Stimulated activated CD4-positive, alpha-beta T cell treated with anti-CD3 and anti-CD28 coated beads, Interleukin-1b, Interleukin-23, amount 100 ng/mL, for 48 hours (primary cell): ENCODE results near the gene POU6F2.

ENCODE experiments used
- DNase-seq: peaks from one replicate; pipeline ENCODE4 v3.0.0-alpha.2; 2020

Gene POU6F2

DNA sequence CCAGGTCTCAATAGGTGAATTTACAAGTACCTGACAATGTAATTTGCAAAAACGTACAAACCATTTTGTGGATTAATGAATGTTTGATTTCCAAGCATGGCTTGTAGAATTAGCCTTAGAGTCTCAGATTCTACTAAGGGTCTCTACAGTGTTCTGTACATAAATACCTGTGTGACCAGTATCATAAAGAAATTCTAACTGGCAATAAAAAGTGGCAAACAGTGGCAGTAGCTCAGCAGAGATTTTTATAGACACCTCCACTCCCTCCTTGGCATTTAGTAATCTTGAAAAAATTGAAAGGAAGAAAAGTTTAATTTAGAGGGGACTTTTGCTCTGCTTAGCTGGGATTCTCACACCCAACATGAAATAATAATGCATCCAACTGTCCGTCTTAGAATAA, 220.8 kb downstream of the POU6F2 start:
- no peak for DNase-seq

DNA sequence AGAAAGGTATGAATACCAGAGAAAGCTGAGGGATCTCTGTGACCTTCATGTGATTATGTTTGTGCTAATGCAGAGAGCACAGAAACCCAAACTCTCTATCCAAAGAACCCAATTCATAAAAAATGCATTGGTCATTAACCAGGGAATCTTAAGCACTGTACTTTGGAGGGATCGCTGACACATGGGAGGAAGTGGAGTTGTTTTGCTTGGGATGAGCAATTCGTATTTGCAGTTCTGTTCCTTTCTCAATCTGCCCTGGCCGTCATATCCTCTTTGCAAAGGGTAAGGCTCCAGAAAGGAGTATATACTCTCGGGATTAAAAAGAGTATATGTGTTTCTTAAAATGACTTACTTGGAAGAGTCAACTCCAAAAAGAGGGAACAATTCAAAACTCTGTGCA, 221.3 kb downstream of the POU6F2 start:
- DNase-seq, result no peak

DNA sequence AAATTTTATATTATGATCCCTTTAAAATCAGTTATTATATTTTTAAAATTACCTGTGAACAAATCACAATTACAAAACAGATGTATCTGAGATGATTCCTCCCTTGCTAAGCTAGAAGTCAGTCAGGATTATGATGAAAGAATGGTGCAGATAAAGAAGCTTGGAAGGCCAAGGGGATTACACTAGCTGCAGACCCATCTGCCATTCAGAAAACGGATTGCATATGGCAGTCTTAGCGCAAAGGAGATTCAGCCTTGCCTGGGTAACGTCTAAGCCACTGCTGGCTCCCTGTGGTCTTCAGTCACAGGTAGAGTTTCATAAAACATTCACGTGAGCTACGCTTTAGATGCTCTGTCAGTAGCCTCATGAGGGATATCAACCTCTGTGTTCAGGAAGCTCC, 222.2 kb downstream of the POU6F2 start:
- no peak for DNase-seq

DNA sequence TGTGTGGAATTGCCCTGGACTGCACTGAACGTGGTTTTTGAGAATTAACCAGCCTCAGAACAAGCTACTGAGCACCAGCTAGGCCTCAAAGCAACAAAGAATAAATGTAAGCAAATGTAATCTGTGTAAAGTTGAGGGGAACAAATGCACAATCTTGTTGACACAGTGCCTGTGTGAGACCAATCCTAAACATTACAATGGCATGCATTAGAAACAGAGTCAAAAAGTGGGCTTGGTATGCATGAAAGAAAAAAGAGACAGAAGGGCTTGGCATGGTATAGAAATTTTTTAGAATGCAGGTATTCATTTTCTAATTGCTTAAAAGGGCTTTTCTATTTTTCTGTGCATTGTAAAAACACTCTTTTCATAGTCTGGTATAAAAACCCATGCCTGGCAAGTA, 224.3 kb downstream of the POU6F2 start:
- DNase-seq, result no peak

DNA sequence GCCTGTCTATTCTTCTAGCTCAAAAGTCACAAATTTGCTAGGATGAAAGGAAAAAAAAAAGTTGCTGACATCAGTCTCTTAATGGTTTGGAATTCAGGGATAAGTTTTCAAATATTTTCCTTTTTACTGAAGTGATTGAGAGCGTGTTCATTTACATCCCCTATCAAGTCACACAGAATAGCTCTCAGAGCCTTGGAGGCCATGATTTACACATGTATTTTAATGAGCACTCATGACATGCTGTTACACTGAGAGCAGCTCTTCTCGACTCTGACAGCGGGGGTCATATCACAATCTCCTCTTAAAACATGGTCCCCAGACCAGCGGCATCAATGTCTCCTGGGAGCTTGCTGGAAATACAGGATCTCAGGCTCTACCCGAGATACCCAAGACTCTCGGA, 232.7 kb downstream of the POU6F2 start:
- no peak for DNase-seq

DNA sequence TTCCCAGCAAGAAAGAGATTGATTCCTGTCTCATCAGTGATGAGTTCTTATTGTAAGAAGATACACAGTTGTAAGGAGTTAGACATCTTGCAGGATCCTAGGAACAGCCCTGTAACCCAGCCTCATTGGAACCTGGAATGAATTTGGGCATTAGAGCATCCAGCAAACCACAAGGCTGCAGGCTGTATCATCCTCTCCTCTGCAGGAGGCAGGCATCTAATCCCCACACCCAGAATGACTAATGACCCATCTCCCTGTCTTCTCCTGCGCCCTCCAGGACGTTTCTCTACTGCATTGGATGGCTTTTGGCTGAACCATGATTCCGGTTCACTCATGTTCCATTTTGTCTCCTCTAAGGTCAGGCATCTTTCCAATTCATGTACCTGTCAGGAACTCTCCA, 233.9 kb downstream of the POU6F2 start:
- no peak for DNase-seq

DNA sequence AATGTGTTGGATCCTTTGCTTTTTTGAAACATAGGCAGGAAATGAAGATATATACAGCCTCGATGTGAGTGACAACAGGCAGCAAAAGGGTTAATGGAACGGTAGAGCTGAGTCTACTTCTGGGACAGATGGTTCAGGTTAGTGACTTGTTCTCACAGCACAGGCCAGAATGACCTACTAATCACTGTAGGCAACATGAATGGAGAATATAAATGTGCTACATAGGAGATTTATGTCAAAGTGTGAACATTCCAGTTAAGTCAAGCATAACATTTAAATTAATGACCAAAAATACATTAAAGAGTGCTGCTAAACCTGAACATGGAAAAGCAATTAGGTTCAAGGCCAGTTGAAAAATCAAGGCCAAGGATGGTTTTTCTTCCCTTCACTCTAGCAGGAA, 235.2 kb downstream of the POU6F2 start:
- DNase-seq, result no peak

DNA sequence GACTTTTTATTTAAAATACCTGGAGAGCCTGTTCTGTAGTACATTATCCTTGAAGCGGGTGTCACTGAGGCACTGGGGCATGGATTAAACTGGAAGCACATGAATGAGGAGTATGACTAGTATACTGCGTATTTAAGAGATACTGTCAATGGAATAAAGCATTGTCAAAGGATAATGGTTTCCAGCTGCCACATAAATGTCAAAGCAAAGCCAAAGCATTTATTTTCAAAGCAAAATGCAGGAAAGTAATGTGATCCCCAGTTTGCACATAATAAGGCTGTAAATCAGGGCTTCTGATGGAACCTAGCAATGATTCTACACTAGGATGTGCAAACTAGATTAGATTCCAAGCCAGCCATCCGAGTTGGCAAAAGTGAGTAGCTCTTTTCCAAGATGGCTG, 240.1 kb downstream of the POU6F2 start:
- no peak for DNase-seq

DNA sequence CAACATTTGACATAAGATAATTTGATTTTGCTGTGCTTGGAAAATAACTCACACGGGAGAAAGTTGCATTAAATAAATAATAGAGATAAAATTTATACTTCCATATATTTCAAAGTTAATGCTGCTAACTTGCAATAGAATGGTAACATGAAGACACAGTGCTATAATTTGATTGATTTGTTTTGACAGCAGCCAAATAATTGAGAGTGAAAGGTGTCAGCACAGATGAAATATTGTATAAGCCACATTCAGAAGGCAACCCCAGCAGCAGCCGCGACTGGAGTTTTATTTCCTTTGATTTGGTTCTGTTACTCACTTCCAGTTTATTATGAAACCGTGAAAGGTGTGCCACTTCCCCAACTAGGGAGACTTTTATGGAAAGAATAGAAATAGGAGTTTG, 242.2 kb downstream of the POU6F2 start:
- no peak for DNase-seq

DNA sequence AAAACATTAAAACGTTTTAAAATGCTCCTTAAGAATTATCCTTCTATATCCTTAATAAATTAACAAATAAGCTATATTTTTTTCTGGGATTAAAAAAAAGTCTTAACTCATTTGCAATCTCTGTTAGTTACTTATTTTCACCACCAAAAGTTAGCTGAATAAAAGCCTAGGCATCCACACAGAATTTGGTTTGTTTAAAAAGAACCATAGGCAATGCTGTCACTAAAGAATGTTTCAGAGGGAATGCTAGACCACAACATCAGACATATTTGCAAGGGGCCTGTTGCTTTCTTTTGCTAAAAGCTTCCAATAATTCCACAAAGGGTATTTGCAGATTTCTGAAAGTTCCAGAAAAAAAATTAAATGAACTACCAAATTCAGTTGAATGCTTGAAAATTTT, 244.2 kb downstream of the POU6F2 start:
- DNase-seq, result no peak

DNA sequence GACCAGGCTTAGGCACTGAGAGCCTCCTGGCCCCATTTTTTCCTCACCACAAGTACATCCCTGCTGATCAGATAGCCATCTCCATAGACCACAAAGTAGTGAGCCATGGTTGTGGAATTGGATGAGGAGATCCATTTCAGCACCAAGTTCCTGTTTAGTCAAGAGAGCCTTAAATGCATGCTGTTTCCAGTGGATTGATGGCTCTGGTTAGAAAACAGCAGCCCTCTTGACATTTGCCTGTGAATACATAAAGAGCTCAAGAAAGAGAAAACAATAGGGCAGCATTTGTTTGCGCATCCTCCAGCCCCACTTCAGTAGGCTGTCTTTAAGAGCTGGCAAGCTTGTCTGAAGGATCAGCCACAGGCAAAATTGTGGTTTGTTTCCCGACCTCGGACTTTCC, 251.2 kb downstream of the POU6F2 start:
- DNase-seq, result no peak

DNA sequence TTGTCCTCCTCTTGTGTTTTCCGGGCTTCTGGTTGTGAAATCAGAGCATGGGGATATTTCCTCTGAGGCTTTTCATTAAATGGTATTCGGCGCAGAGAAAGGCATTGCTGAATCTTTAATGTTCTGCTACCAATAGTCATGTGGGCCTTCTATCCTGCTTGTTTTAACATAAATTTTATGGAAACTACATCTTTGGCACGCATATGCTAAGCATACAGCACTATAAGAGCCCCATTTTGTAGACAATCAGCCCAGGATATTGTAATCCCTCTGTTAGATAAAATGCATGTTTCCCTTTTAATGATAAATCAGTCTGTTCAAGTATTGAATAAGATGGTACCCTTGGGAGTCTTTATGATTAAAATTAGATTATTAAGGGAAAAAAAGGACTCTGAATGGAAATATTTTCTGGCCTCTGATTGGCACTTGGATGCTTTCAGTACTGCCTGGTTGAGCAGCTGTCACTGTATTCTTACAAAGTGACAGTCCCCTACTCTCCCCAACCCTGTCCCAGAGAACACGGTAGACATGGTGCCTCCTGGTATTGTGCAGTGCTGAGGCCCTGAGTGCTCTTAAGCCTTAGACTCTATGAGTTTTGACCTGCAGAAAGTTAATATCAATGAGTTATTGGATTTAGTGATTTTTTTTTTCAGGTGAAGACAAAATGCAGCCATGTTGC, 256.3 kb downstream of the POU6F2 start:
- no peak for DNase-seq

DNA sequence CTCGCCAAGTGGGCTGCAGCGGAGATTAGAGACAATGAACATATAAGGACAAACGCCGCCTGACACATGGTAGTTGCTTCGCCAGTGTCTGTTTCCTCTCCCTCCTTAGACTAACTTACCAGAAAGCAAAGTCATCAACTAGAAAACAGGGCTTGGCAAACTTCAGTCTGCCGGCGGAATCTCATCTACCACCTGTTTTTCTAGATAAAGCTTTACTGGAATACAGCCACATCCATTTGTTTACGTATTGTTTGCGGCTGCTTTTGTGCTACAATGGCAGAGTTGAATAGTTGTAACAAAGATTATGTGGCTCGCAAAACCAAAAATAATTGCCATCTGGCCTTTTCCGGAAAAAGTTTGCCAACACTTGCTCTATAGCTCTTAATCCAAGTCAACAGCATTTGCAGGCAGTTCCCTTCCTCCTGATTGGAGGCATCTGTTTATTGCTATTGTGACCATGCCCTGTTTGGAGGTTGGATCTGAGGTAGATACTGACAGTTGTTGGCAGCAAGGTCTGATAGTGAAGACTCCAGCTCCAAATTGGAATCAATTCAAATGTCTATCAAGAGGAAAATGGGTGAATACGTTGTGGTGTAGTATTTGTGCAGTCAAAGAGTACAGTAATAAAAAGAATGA, 260.6 kb downstream of the POU6F2 start:
- DNase-seq, result no peak

DNA sequence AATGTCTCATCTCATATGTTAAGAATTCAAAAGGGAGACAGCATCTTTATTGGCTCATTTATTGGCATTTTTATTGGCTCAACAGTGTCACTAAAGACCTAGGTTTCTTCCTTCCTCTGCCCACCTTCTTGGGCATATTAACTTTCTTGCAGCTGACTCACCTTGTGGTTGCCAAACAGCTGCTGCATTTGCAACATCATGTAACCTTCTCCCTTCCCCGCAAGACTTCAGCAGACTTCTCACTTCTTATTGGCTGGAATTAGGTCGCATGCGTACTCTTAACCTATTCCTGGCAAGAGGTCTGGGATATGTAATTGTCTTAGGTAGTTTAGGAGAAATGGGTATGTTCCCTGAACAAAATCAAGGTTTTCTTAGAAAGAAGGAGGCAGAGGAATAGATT, 263.2 kb downstream of the POU6F2 start:
- DNase-seq, result no peak

DNA sequence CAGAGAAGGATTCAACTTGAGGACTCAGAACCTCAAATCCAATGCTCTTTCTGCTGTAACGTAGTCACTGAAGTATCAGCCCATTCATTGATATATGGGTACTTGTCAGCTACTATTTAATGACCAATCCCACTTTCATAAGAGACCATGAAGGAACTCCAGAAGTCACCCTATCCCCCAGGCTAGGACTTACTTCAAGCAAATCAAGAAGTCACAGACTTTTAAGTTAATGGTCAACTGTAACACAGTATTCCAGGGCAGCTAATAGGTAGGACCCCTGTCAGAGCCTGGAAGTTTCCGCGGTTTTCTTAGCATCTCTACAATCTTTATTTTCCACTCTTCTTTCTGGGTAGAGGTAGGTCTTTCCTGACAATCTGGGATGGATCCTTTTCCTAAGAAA, 269.9 kb downstream of the POU6F2 start:
- no peak for DNase-seq

DNA sequence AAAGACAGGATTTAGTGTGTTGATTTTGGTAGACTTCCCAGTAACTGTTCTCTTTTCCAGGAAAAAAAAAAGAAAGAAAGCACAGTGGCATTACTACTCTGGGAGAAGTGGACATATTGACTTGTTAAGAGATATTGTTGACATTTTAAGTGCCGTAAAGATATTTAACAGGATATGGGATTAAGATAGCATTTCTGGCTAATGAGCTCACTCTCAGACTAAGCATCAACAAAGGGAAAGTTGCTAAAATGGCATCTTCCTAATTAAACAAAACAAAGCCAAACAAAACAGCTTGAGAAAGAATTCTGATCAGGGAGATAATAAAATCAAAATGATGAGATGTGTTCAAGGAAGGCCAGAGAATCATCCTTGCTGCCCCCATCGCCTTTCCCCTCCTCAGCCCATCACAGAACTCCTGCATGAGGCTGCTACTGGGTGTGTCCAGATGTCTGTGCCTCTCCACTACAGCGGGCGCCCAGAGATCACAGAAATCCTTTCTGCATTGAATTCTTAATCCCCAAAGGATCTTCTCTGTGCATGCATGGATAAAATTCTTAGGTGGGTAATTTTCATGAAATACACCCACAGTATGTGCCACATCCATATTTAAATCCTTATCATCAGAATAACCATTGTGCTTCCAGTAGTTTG, 270.5 kb downstream of the POU6F2 start:
- DNase-seq, result no peak

DNA sequence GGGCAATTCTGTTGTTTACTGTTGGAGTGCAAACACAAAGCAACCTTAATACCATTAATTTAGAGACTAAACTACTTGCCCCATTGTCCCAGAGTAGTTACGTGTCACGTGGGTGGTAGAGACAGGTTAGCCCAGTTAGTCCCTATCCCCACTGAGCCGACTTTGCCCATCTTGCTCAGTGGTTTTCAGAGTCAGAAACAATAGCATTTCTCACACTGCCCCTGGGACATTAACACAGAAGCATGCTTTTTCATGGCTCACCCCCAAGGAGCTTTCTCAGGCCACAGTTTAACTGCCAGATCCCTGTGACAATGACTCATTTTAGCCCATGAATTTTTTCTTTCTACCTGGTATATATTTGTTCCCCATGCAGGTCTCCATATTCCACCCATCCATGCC, 271.0 kb downstream of the POU6F2 start:
- no peak for DNase-seq

DNA sequence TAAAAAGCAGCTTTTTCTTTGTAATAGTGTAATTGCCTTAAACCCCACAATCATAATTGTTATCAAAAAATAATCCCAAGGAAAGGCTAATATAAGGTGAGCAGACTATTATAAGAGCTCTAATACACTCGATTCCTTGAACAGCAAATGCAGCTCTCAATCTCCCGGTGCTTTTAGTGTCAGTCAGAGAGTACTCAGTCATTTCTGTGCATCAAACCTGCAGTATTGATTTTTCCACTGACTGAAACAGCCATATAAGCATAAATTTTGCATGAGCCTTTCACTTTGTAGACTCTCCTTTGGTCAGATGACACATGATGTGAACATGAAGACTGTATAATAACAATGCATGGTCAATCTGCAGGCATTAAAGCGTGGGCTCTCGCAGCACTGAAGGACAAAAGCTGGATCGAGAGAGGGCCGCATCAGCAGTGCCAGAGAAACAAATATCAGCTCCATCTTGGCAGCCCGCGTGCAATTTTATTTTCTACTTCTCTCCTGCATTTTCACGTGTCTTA, 272.0 kb downstream of the POU6F2 start:
- no peak for DNase-seq

DNA sequence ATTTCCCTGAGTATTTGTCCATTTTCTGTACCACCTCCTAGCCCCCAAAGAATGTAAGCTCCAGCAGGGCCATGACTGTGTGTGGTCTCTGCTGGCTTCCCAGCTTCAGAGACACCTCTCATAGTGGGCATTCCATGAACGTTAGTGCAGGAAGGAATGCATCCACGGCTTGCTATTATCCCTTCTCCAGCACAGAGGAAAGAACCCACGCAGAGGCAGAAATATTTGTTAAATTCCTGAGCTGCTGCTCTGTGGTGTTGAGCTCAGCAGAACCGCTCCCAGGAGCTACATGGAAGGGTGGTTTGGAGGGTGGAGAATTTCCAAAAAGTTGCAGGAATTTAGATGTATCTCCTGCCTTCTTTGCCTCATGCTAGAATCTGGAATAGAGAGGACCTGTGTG, 275.2 kb downstream of the POU6F2 start:
- no peak for DNase-seq

DNA sequence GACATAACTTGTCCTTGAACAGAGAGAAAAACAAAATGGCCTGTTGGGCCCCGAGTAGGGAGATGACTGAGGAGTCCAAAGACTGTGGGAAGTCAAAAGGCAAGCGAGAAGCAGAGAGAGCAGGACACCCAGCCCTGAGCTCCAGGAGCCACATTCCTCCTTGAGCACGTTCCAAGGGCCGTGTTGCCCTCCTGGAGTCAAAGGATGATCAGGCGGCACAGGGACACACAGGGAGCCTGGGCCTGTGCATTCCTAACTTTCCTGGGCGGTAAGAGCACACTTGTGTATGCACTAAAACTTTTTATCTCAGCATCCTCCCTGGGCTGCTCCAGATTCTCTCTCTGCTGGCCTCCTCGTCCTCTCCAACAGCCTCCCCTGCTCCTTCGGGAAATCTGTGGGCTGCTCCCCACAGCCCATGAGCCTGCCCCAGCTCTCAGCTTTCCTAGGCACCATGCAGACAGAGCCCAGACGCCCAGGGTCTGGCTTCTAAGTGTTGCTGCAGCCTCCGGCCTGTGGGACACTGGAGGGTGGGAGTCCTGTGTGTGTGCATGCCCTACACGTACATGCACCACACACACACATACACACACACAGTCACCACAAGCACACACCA, 281.8 kb downstream of the POU6F2 start:
- DNase-seq, result no peak

DNA sequence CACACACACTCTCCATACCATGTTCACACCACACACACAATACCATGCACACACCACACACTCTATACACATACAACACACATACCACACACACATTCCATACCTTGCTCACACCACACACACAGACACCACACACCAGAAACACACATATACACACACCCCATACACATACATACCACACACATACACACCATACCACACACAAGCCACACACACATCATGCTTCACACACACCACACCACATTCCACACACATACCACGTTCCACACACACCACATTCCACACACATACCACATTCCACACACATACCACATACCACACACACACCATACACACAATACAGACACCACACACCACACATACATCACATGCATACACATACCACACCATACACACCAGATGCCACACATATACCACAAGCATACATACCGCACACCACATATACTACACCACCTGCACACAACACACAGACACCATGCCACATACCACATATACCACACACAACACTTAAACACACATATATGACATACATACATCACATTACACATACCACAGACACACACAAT, 282.7 kb downstream of the POU6F2 start:
- DNase-seq, result no peak

DNA sequence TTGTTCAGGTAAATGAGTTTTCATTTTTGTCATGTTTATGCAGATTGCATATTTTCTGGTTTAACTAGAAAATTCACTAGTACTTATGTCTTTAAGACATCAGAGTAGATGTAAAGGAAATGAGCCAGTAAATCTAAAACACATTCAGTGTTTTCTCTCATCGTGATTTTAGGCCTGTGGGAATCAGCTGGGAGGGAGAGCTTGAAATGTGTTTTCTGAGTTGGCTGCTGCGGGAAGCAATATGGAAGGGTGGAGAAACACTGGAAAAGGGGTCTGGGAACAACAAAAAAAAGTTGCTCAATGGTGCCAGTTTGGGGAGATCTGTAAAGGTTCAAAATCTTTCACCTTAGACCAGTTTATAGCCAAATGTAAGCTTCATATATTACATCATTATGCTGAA, 284.1 kb downstream of the POU6F2 start:
- DNase-seq, result no peak
